Gastrocnemius medialis (tissue), 4 donors: Measurements from ENCODE around the gene RASAL3. TPM values are rescaled to one million over a fixed set of nuclear protein-coding genes. Genes with fewer than 3 reads are reported as not detected.

Source experiments
- ATAC-seq, 2 donors: fragments of 150-250 bp; one replicate each; pipeline ENCODE4 v1.9.1; 2016
- DNase-seq, 2 donors: peaks; one replicate each; pipeline ENCODE4 v3.0.0-alpha.2; 2019
- H3K27ac ChIP-seq, 4 donors: fragments of 200-600 bp; sonication (generic); 1 replicate in 1 of 4; 2 replicates in 3 of 4; pipeline ENCODE4 v1.5.1; 2016 to 2018; ENCODE audit warnings: mild to moderate bottlenecking in 2 of 4, moderate library complexity in 1 of 4
- H3K27me3 ChIP-seq, 3 donors: fragments of 200-600 bp; sonication (generic) in 2 of 3; 1 replicate in 1 of 3; 2 replicates in 2 of 3; pipeline versions ENCODE4 v1.5.1 to v1.6.0; 2016 to 2019; ENCODE audit warnings: mild to moderate bottlenecking in 1 of 3, moderate library complexity in 1 of 3
- H3K36me3 ChIP-seq, 2 donors: fragments of 200-600 bp; sonication (generic) in 1 of 2; one replicate each; pipeline ENCODE4 v1.5.1; 2017 to 2018
- H3K4me1 ChIP-seq, 2 donors: fragments of 200-600 bp; sonication (generic) in 1 of 2; one replicate each; pipeline ENCODE4 v1.5.1; 2016 to 2017; ENCODE audit warnings: mild to moderate bottlenecking in 2 of 2
- H3K4me3 ChIP-seq, 4 donors: fragments of 200-600 bp; sonication (generic) in 3 of 4; 1 replicate in 1 of 4; 2 replicates in 3 of 4; pipeline ENCODE4 v1.5.1; 2016 to 2019; ENCODE audit warnings: mild to moderate bottlenecking in 2 of 4
- H3K9me3 ChIP-seq, 3 donors: fragments of 200-600 bp; sonication (generic) in 2 of 3; 1 replicate in 1 of 3; 2 replicates in 2 of 3; pipeline ENCODE4 v1.5.1; 2016 to 2019
- POLR2A ChIP-seq, 2 donors: fragments of 450-650 bp; IDR thresholded peaks; one replicate each; pipeline ENCODE4 v1.6.1; 2017; ENCODE audit warnings: antibody characterized with exemption in 2 of 2, mild to moderate bottlenecking in 2 of 2, moderate library complexity in 2 of 2
- in situ Hi-C, 4 donors: fragments of 200-750 bp; cut with MboI; loops; one replicate each; pipeline versions ENCODE4 v1.15.0 to v1.8.0; 2017; ENCODE audit warnings: low sequenced_read_pairs in 4 of 4
- intact Hi-C: fragments of 100-400 bp; cut with DNase I; formaldehyde crosslinking; loops from one replicate; pipeline ENCODE4 v1.15.1; 2023; ENCODE audit warnings: low total_unique reads
- total RNA-seq, 4 donors: library from RNA; depleted of rRNA; stranded (reverse); fragments of >200 nt; gene quantifications; one replicate each; pipeline versions ENCODE4 v1.1.0 to v1.2.3, GENCODE V29; 2016
- TF ChIP-seq, protein P1 (sequence below), 5 experiments: fragments of 450-650 bp in 3 of 5; fragments of 200-600 bp in 2 of 5; sonication (generic) in 2 of 5; IDR thresholded peaks in 4 of 5; conservative IDR thresholded peaks in 1 of 5; 1 replicate in 4 of 5; 2 replicates in 1 of 5; pipeline ENCODE4 v1.5.1; 2016 to 2019; ENCODE audit warnings: antibody characterized with exemption in 5 of 5, mild to moderate bottlenecking in 3 of 5, moderate library complexity in 3 of 5

Gene RASAL3
- total RNA-seq, 4 donors from 2014 or later: 0.36 to 1.6 (median 0.38) TPM; not detected in 1

DNA sequence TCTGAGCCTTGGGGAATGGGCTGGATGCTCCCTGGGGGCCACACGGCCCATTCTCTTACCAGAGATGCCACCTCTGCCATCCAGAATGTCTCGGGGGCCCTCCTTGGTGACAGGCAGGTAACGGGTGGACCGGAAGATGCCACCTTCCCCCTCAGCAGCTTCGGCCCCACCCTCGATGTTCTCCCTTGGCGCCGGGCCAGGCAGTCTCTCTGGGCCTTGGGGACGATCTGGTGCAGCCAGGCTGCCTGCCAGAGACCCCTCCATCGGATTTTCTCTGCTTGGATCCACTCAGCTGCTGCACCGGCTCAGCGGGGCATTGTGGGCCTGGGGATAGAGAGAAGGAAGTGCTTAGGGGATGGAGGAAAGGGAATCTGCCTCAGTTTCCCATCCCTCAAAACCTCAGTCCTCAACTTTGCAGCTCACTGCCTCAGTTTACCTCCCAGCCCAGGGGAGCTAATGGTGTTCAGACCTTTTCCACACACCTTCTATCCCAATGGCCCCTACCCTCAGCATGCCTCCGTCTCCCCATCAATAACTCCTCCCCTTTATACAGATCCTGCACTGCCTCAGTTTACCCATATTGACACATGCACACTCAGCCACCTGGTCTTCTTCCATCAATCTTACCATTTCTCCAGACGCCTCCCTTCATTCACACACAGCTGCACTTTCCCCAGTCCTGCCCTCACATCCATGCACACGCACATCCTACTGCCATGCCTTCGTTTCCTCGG lies 16.1 kb downstream of the RASAL3 start:
- intact Hi-C loops: loop anchor here (1.0 to 10.0 kb wide), 4 partner anchors 116 to 883 kb away; partner anchors contain the start of gene BRD4
- H3K4me1 ChIP-seq: peaks cover 44 to 47% of the 10 kb centered on the region in 2 donors
- TF ChIP-seq POLR2A (IDR thresholded peaks at IDR 0.05): no peak
- H3K27me3 ChIP-seq: no peaks in the 10 kb centered on the region
- no peak for ATAC-seq
- DNase-seq: peak in 1 of 2 donors; percentile 31
- H3K9me3 ChIP-seq: no peaks in the 10 kb centered on the region
- in situ Hi-C loops: loop anchor here in 2 of 4 donors (25.0 kb wide), 1 partner anchor 186 kb away; no protein-coding TSS in a partner anchor
- H3K27ac ChIP-seq: peak overlapping the region; percentile 87 to 99 (median 98)
- H3K36me3 ChIP-seq: no peaks in the 10 kb centered on the region
- H3K4me3 ChIP-seq: peak overlapping the region in 1 of 4 donors; percentile 80

DNA sequence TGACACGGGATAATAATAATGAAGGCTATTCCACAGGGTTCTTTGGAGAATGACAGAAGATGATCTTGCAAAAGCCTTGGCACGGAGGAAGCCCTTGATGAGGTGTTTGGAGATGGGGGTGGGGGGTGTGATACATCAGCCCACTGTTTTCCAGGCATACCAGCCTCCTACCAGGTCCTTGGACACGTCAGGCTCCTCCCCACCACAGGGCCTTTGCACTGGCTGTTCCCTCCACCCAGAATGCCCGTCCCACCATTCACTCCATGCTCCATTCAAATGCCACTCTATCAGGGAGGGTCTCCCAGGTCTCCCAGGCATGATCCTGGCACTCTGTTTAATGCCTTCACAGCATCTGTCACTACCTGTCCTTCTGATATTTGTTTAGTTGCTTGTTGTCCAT lies 17.3 kb downstream of the RASAL3 start:
- no peak for TF ChIP-seq POLR2A (IDR thresholded peaks at IDR 0.05)
- TF ChIP-seq, protein P1, sequence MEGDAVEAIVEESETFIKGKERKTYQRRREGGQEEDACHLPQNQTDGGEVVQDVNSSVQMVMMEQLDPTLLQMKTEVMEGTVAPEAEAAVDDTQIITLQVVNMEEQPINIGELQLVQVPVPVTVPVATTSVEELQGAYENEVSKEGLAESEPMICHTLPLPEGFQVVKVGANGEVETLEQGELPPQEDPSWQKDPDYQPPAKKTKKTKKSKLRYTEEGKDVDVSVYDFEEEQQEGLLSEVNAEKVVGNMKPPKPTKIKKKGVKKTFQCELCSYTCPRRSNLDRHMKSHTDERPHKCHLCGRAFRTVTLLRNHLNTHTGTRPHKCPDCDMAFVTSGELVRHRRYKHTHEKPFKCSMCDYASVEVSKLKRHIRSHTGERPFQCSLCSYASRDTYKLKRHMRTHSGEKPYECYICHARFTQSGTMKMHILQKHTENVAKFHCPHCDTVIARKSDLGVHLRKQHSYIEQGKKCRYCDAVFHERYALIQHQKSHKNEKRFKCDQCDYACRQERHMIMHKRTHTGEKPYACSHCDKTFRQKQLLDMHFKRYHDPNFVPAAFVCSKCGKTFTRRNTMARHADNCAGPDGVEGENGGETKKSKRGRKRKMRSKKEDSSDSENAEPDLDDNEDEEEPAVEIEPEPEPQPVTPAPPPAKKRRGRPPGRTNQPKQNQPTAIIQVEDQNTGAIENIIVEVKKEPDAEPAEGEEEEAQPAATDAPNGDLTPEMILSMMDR (IDR thresholded peaks at IDR 0.05 in 4 of 5, conservative IDR thresholded peaks at IDR 0.05 in 1 of 5): no peak
- in situ Hi-C loops (loop anchor here in 2 of 4 donors (25.0 kb wide), 1 partner anchor 185 kb away; no protein-coding TSS in a partner anchor), intact Hi-C loops (loop anchor here (2.0 to 10.0 kb wide), 4 partner anchors 14 to 882 kb away; partner anchors contain the start of gene BRD4)
- ATAC-seq (no peak), DNase-seq (peak in 1 of 2 donors; percentile 18)
- H3K27ac ChIP-seq: peak overlapping the region; percentile 97 to 99 (median 98)
- peaks cover 43 to 47% of the 10 kb centered on the region in 2 donors for H3K4me1 ChIP-seq
- no peaks in the 10 kb centered on the region for H3K36me3 ChIP-seq
- H3K4me3 ChIP-seq: no peak overlapping the region
- no peaks in the 10 kb centered on the region for H3K27me3 ChIP-seq
- H3K9me3 ChIP-seq: no peaks in the 10 kb centered on the region

DNA sequence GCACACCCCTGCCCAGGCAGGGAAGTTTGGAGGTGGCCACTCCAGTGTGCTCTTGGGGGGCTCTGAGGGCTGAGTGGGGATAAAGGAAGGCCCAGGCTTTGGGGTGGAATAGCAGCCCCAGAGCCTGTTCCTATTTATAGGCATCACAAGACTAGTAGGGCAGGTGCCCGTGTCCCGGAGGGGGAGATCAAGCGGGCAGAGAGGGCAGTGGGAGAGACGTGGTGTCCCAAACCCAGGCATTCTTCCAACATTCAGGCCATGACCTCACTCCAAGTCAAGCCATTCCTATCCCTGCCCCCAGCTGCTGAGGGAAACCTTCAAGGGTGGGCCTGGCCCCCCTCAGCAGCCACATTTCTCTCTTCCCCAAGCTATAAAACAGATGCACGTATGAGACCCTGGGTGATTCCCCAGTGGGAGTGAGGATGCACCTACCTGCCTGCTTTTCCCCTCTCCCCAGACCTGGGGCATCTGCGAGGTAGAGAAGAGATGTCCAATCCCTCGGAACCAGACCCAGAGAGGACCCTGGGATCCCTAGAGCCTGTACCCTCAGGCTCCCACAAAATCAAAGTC lies 18.5 kb downstream of the RASAL3 start:
- TF ChIP-seq, protein P1 (IDR thresholded peaks at IDR 0.05 in 4 of 5, conservative IDR thresholded peaks at IDR 0.05 in 1 of 5): no peak
- ATAC-seq: peak; percentile 68 to 75
- Histone ChIP-seq H3K4me3 (no peak overlapping the region), H3K36me3 (no peaks in the 10 kb centered on the region), H3K27ac (peak overlapping the region; percentile 97 to 99 (median 98)), H3K27me3 (no peaks in the 10 kb centered on the region), H3K4me1 (peaks cover 43 to 47% of the 10 kb centered on the region in 2 donors), H3K9me3 (no peaks in the 10 kb centered on the region)
- intact Hi-C loops (loop anchor here (2.0 to 10.0 kb wide), 5 partner anchors 13 to 881 kb away; partner anchors contain the start of gene BRD4), in situ Hi-C loops (loop anchor here in 2 of 4 donors (25.0 kb wide), 1 partner anchor 184 kb away; no protein-coding TSS in a partner anchor)
- DNase-seq: peak; percentile 90 to 96

DNA sequence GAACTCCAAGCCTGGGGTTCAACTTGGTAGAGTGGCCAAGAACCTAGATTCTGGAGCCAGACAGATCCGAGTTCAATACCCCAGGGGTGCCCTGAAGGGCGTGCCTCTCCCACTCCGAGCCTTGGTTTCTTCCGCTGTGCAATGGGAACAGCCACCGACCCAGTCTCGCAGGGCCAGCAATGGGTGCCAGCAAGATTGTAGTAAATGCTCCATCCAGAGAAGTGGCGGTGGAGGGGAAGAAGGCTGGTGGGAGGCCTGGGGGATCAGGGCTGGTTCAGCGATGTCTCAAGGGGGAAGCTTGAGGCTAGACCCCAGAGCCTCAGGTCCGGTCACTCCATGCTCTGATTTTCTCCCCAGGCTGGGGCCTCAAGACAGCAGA lies 19.1 kb downstream of the RASAL3 start:
- Histone ChIP-seq H3K4me3 (no peak overlapping the region), H3K9me3 (no peaks in the 10 kb centered on the region), H3K27me3 (no peaks in the 10 kb centered on the region), H3K27ac (peak overlapping the region; percentile 97 to 99 (median 98)), H3K4me1 (peaks cover 43 to 47% of the 10 kb centered on the region in 2 donors), H3K36me3 (no peaks in the 10 kb centered on the region)
- TF ChIP-seq, protein P1 (IDR thresholded peaks at IDR 0.05 in 4 of 5, conservative IDR thresholded peaks at IDR 0.05 in 1 of 5): no peak
- no peak for TF ChIP-seq POLR2A (IDR thresholded peaks at IDR 0.05)
- no peak for ATAC-seq
- in situ Hi-C loops (loop anchor here in 2 of 4 donors (25.0 kb wide), 1 partner anchor 183 kb away; no protein-coding TSS in a partner anchor), intact Hi-C loops (loop anchor here (2.0 to 10.0 kb wide), 4 partner anchors 32 to 880 kb away; partner anchors contain the start of gene BRD4)
- DNase-seq: peak in 1 of 2 donors; percentile 29
